GM12878 (cell line): ENCODE measurements around the gene OCA2. TPM values are rescaled to one million over a fixed set of nuclear protein-coding genes. Genes with fewer than 3 reads are reported as not detected.

Experiments
- ATAC-seq: fragments of 200-7000 bp; cut with Tn5 transposase; 3 replicates; pipeline ENCODE4 v1.9.1; 2020; ENCODE audit warnings: mild to moderate bottlenecking, moderate library complexity
- BruUV-seq: library from RNA; stranded (reverse); fragments of 400-500 nt; replicated peaks from 2 replicates; lab custom pipeline; 2021; lab: Mats Ljungman, UMichigan
- CTCF ChIA-PET: fragments of 300-600 bp; sonication (Branson Sonifier 250); formaldehyde crosslinking; extraction: SDS; loops from one replicate; lab custom pipeline; 2021; ENCODE audit warnings: inconsistent platforms; lab: Yijun Ruan, JAX
- POLR2A ChIA-PET: fragments of 350-600 bp; formaldehyde crosslinking; extraction: SDS; loops from one replicate; lab custom pipeline; 2021; ENCODE audit warnings: inconsistent platforms; lab: Charles Lee
- RAD21 ChIA-PET: fragments of 300-600 bp; sonication (Branson Sonifier 250); formaldehyde crosslinking; loops from one replicate; lab custom pipeline; 2023; ENCODE audit warnings: antibody characterized with exemption; ENCODE audit not compliant: unreplicated experiment; lab: Charles Lee
- SMC1A ChIA-PET: fragments of 300-600 bp; sonication (Branson Sonifier 250); formaldehyde crosslinking; loops from one replicate; lab custom pipeline; 2023; ENCODE audit not compliant: unreplicated experiment, uncharacterized antibody; lab: Charles Lee
- DNase-seq: peaks from one replicate; pipeline ENCODE4 v3.0.0-alpha.2; 2011; ENCODE audit warnings: low read depth, low spot score
- FAIRE-seq: peaks from 3 replicates; lab custom pipeline; 2011; peaks lifted over from hg19 to GRCh38; lab: Jason Lieb, UNC
- H2AFZ ChIP-seq: 2 replicates; pipeline ENCODE4 v1.6.0; 2011; ENCODE audit warnings: low read depth, low read length, control low read depth; ENCODE audit not compliant: control insufficient read depth
- H3K27ac ChIP-seq: 2 replicates; pipeline ENCODE4 v1.5.1; 2011; ENCODE audit warnings: control low read depth; ENCODE audit not compliant: control insufficient read depth, insufficient read depth
- H3K27me3 ChIP-seq, 2 experiments: replicated peaks in 1 of 2; 2 replicates each; pipeline versions ENCODE4 v1.6.0 to v1.6.1; 2011; ENCODE audit warnings: low read length in 1 of 2; ENCODE audit not compliant: control insufficient read depth in 2 of 2, insufficient read depth in 2 of 2
- H3K36me3 ChIP-seq, 2 experiments: 2 replicates each; pipeline ENCODE4 v1.5.1; 2011; ENCODE audit warnings: low read length in 1 of 2; ENCODE audit not compliant: control insufficient read depth in 2 of 2, insufficient read depth in 2 of 2
- H3K4me1 ChIP-seq: 2 replicates; pipeline ENCODE4 v1.6.1; 2011; ENCODE audit warnings: mild to moderate bottlenecking, low read length, moderate library complexity, mixed read lengths; ENCODE audit not compliant: control insufficient read depth, insufficient read depth
- H3K4me2 ChIP-seq: 2 replicates; pipeline ENCODE4 v1.6.0; 2011; ENCODE audit warnings: control low read depth; ENCODE audit not compliant: control insufficient read depth, insufficient read depth
- H3K4me3 ChIP-seq: fragments of 200-600 bp; sonication (generic); 2 replicates; pipeline ENCODE4 v1.5.1; 2016
- H3K79me2 ChIP-seq: 2 replicates; pipeline ENCODE4 v1.6.0; 2011; ENCODE audit warnings: low read length; ENCODE audit not compliant: control insufficient read depth, insufficient read depth
- H3K9ac ChIP-seq: 2 replicates; pipeline ENCODE4 v1.8.0; 2011; ENCODE audit warnings: low read length, control low read depth, mixed read lengths; ENCODE audit not compliant: control insufficient read depth, insufficient read depth
- H3K9me3 ChIP-seq: replicated peaks from 3 replicates; pipeline ENCODE4 v1.5.1; 2011; ENCODE audit warnings: mild to moderate bottlenecking, low read length; ENCODE audit not compliant: control insufficient read depth, insufficient read depth
- H4K20me1 ChIP-seq: 2 replicates; pipeline ENCODE4 v1.6.0; 2011; ENCODE audit not compliant: control insufficient read depth, insufficient read depth
- BHLHE40 ChIP-seq, 2 experiments: fragments of 450-650 bp in 1 of 2; IDR thresholded peaks; 2 replicates each; pipeline ENCODE4 v1.6.1; 2011 to 2017; ENCODE audit warnings: low read depth in 2 of 2, borderline replicate concordance in 1 of 2, improper control_type of control experiment in 1 of 2, low read length in 1 of 2, mild to moderate bottlenecking in 1 of 2
- JUND ChIP-seq: IDR thresholded peaks from 2 replicates; pipeline ENCODE4 v1.6.1; 2012; ENCODE audit warnings: low read depth, mild to moderate bottlenecking, low read length, improper control_type of control experiment, moderate library complexity
- RCOR1 ChIP-seq: conservative IDR thresholded peaks from 2 replicates; pipeline ENCODE4 v1.6.1; 2012; ENCODE audit warnings: low read depth, low read length, improper control_type of control experiment
- WGBS: methylation state at CpG from one replicate; pipeline ENCODE4 v1.1.6; 2016; ENCODE audit warnings: low lambda C conversion rate; ENCODE audit not compliant: insufficient replicate concordance, insufficient coverage; ENCODE audit errors: missing lambda C conversion rate; 5-methylcytosine and 5-hydroxymethylcytosine counted together
- in situ Hi-C: fragments of 300-500 bp; cut with MboI; formaldehyde crosslinking; loops from 9 replicates; pipeline ENCODE4 v1.14.3; 2018; ENCODE audit warnings: mixed read lengths
- intact Hi-C: fragments of 100-400 bp; cut with micrococcal nuclease; formaldehyde crosslinking; loops from one replicate; pipeline ENCODE4 v1.14.2; 2022; ENCODE audit not compliant: unreplicated experiment
- polyA plus RNA-seq, 11 experiments: library from polyadenylated mRNA; depleted of rRNA in 4 of 11; unstranded in 6 of 11; stranded (reverse) in 5 of 11; fragments of >200 nt; fragmentation: Nextera tagmentation in 4 of 11; fragmentation: Illumina TruSeq in 1 of 11; extraction: Ambion mirVana in 4 of 11; extraction: Trizol in 1 of 11; gene quantifications; 1 replicate in 1 of 11; 2 replicates in 10 of 11; pipeline versions ENCODE4 v1.2.1 to v1.2.3, GENCODE V29; 2011 to 2016; ENCODE audit warnings: inconsistent platforms in 2 of 11, missing spikeins in 2 of 11, low read depth in 1 of 11
- total RNA-seq, 4 experiments: library from RNA; depleted of rRNA in 3 of 4; stranded (reverse); fragments of >200 nt in 3 of 4; fragmentation: Illumina TruSeq in 1 of 4; extraction: Trizol in 1 of 4; gene quantifications; 2 replicates each; pipeline versions ENCODE4 v1.2.1 to v1.2.3, GENCODE V29; 2013 to 2021
- TF ChIP-seq, protein P1 (sequence below): fragments of 450-650 bp; IDR thresholded peaks from 2 replicates; pipeline ENCODE4 v1.6.1; 2017; ENCODE audit warnings: mild to moderate bottlenecking, moderate library complexity

Gene OCA2
- total and polyA plus RNA-seq, 10 of the 15 experiments (the other 5 are each of a cell fraction or from before 2014, with no cell fraction given): 0.04 to 1.8 TPM; not detected in 8

GRCh38 chr15:27965546-27965945 lies 133.6 kb downstream of the OCA2 start:
- POLR2A ChIA-PET: no interaction called here
- FAIRE-seq (no peak), ATAC-seq (no peak), DNase-seq (no peak)
- no peaks in the 10 kb centered on the region for H3K36me3 ChIP-seq
- SMC1A ChIA-PET: no interaction called here
- H3K9ac ChIP-seq: no peak overlapping the region
- CTCF ChIA-PET: no interaction called here
- in situ Hi-C loops: no loop called here
- no peak overlapping the region for H2AFZ ChIP-seq
- no peaks in the 10 kb centered on the region; the same call in 2 of the 3 replicates for H3K9me3 ChIP-seq
- H3K27ac ChIP-seq: no peak overlapping the region
- H3K27me3 ChIP-seq: no peaks in the 10 kb centered on the region
- RAD21 ChIA-PET: no interaction called here
- TF ChIP-seq BHLHE40 (IDR thresholded peaks at IDR 0.05; ENCODE audit: borderline replicate concordance in 1 of 2, low read depth in 2 of 2, low read length in 1 of 2) (no peak), JUND (no peak), RCOR1 (no peak)
- TF ChIP-seq, protein P1, sequence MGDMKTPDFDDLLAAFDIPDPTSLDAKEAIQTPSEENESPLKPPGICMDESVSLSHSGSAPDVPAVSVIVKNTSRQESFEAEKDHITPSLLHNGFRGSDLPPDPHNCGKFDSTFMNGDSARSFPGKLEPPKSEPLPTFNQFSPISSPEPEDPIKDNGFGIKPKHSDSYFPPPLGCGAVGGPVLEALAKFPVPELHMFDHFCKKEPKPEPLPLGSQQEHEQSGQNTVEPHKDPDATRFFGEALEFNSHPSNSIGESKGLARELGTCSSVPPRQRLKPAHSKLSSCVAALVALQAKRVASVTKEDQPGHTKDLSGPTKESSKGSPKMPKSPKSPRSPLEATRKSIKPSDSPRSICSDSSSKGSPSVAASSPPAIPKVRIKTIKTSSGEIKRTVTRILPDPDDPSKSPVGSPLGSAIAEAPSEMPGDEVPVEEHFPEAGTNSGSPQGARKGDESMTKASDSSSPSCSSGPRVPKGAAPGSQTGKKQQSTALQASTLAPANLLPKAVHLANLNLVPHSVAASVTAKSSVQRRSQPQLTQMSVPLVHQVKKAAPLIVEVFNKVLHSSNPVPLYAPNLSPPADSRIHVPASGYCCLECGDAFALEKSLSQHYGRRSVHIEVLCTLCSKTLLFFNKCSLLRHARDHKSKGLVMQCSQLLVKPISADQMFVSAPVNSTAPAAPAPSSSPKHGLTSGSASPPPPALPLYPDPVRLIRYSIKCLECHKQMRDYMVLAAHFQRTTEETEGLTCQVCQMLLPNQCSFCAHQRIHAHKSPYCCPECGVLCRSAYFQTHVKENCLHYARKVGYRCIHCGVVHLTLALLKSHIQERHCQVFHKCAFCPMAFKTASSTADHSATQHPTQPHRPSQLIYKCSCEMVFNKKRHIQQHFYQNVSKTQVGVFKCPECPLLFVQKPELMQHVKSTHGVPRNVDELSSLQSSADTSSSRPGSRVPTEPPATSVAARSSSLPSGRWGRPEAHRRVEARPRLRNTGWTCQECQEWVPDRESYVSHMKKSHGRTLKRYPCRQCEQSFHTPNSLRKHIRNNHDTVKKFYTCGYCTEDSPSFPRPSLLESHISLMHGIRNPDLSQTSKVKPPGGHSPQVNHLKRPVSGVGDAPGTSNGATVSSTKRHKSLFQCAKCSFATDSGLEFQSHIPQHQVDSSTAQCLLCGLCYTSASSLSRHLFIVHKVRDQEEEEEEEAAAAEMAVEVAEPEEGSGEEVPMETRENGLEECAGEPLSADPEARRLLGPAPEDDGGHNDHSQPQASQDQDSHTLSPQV: no peak
- no peak overlapping the region for H3K4me2 ChIP-seq
- no peak overlapping the region for H3K4me3 ChIP-seq
- intact Hi-C loops: no loop called here
- no peaks in the 10 kb centered on the region for H3K4me1 ChIP-seq
- no TSS peak for BruUV-seq
- no peaks in the 10 kb centered on the region for H4K20me1 ChIP-seq
- no peaks in the 10 kb centered on the region for H3K79me2 ChIP-seq
- 52% methylated on average over 6 of the region's 6 CpGs for WGBS
